ENCODE measurements around the gene ANKRD63. TPM values are rescaled to one million over a fixed set of nuclear protein-coding genes. Genes with fewer than 3 reads are reported as not detected.

ANKRD63 gene
- total and polyA plus RNA-seq, 2 of the 8 experiments (the other 6 are each of a cell fraction or from before 2014, with no cell fraction given) = 0.18 to 0.26 TPM

GRCh38 chr15:40239693-40240618, 42.9 kb downstream of the ANKRD63 start:
- no peak overlapping the region for H2BK120ac ChIP-seq (replicated peaks; ENCODE audit: low read depth, low read length)
- ChIA-PET POLR2A (ENCODE audit: partially characterized antibody) (interaction anchor here (1.0 to 6.2 kb wide), 13 partner anchors 10 to 200 kb away, joined by 3 to 47 read pairs (median 6); partner anchors contain the start of genes BAHD1 and BUB1B), CTCF (ENCODE audit: partially characterized antibody) (interaction anchor here (0.5 to 46.3 kb wide), 18 partner anchors 11 to 212 kb away, joined by 3 to 1340 read pairs (median 4); partner anchors contain the start of gene PLCB2)
- no peak for FAIRE-seq
- WGBS, 2 experiments (ENCODE audit: extremely low coverage in 1 of 2, insufficient coverage in 1 of 2, insufficient read length in 1 of 2, insufficient replicate concordance in 2 of 2, low coverage in 1 of 2, low lambda C conversion rate in 2 of 2, missing lambda C conversion rate in 1 of 2) = 83% methylated on average over 18 of the region's 19 CpGs; no CpG with 5 or more reads in 1 of the 2 experiments
- peak overlapping the region in 3 of 4 experiments; percentile 26 to 54 (median 34); a peak in 4 of 8 replicates for H3K4me3 ChIP-seq (ENCODE audit: extremely low read depth in 1 of 4, insufficient read depth in 2 of 4, low read depth in 3 of 4, low read length in 4 of 4)
- peak overlapping the region; percentile 14; the same call in 1 of the 2 replicates for H2AFZ ChIP-seq (ENCODE audit: low read length)
- H3K4me1 ChIP-seq (replicated peaks in 1 of 4; ENCODE audit: control insufficient read depth in 3 of 4, insufficient read depth in 4 of 4, low read length in 3 of 4) = peaks cover 9 to 20% (median 16%) of the 10 kb centered on the region in 4 experiments
- H4K8ac ChIP-seq (ENCODE audit: extremely low read depth, insufficient read depth, low read length) = peak overlapping the region; percentile 53; the same call in 1 of the 2 replicates
- H2BK5ac ChIP-seq (ENCODE audit: low read depth, low read length) = peak overlapping the region; percentile 13; the same call in 1 of the 2 replicates
- peak overlapping the region; percentile 63; the same call in 1 of the 2 replicates for H3K18ac ChIP-seq (ENCODE audit: extremely low read depth, low read length)
- no peak overlapping the region for H2AK5ac ChIP-seq (ENCODE audit: low read depth, low read length)
- no peaks in the 10 kb centered on the region for H3K79me1 ChIP-seq (ENCODE audit: low read depth, low read length)
- H2BK15ac ChIP-seq (ENCODE audit: low read length) = peak overlapping the region; percentile 82; the same call in 1 of the 2 replicates
- H2BK12ac ChIP-seq (ENCODE audit: low read depth, low read length) = peak overlapping the region; percentile 22; the same call in 1 of the 2 replicates
- H3K79me2 ChIP-seq (ENCODE audit: control insufficient read depth in 1 of 2, insufficient read depth in 2 of 2, low read length in 2 of 2) = no peaks in the 10 kb centered on the region
- H3K27me3 ChIP-seq (replicated peaks in 1 of 4; ENCODE audit: control insufficient read depth in 3 of 4, extremely low read depth in 1 of 4, insufficient read depth in 3 of 4, low read length in 3 of 4) = peaks cover 0 to 6% (median 2%) of the 10 kb centered on the region in 4 experiments; a peak in 2 of 7 replicates
- H3K9me3 ChIP-seq (ENCODE audit: insufficient read depth in 2 of 2, low read depth in 1 of 2, low read length in 1 of 2) = no peaks in the 10 kb centered on the region
- H4K5ac ChIP-seq (ENCODE audit: insufficient read length, low read depth, low read length) = peak overlapping the region; percentile 29
- H3K4me2 ChIP-seq (ENCODE audit: insufficient read depth in 1 of 2, low read depth in 2 of 2, low read length in 2 of 2) = peak overlapping the region; percentile 73 to 84
- peak overlapping the region; percentile 50 for H3K56ac ChIP-seq (replicated peaks; ENCODE audit: insufficient read length, low read depth, low read length)
- H3K23me2 ChIP-seq (ENCODE audit: low read depth, low read length) = peaks cover 4% of the 10 kb centered on the region; the same call in 1 of the 2 replicates
- H3K9ac ChIP-seq (replicated peaks in 1 of 4; ENCODE audit: extremely low read depth in 1 of 4, low read depth in 3 of 4, low read length in 3 of 4) = no peak overlapping the region; a peak in 2 of 7 replicates
- H3K14ac ChIP-seq (ENCODE audit: insufficient read length) = no peak overlapping the region
- H3K36me3 ChIP-seq (ENCODE audit: control insufficient read depth in 2 of 4, insufficient read depth in 4 of 4, low read length in 3 of 4) = no peaks in the 10 kb centered on the region
- H4K20me1 ChIP-seq (replicated peaks in 1 of 2; ENCODE audit: control insufficient read depth in 1 of 2, insufficient read depth in 2 of 2, low read length in 2 of 2) = no peaks in the 10 kb centered on the region
- no peak overlapping the region for H3K4ac ChIP-seq (replicated peaks; ENCODE audit: insufficient read length, low read depth, low read length)
- H4K91ac ChIP-seq (replicated peaks; ENCODE audit: insufficient read length, low read length) = peak overlapping the region; percentile 77
- H2BK20ac ChIP-seq (ENCODE audit: low read length) = peak overlapping the region; percentile 72; the same call in 1 of the 2 replicates
- no peak overlapping the region for H3K23ac ChIP-seq (ENCODE audit: insufficient read length)
- no peak overlapping the region for H3K27ac ChIP-seq (ENCODE audit: low read depth, low read length)
- no peak for DNase-seq (ENCODE audit: low read depth in 1 of 2, low spot score in 2 of 2)
- no peak for TF ChIP-seq EGR1 (IDR thresholded peaks at IDR 0.05; ENCODE audit: borderline replicate concordance, low read depth, low read length)

Measured in H1 (cell line).